ENCODE data around the gene TM7SF2. TPM values are rescaled to one million over a fixed set of nuclear protein-coding genes. Genes with fewer than 3 reads are reported as not detected.

Gene TM7SF2
- total RNA-seq, 1 donor from 2014 or later = 56.7 TPM

- no peak for TF ChIP-seq CTCF (IDR thresholded peaks at IDR 0.05; ENCODE audit: borderline replicate concordance)
- Histone ChIP-seq H3K4me3 (no peak overlapping the region), H3K36me3 (peaks cover 33% of the 10 kb centered on the region), H3K4me1 (peaks cover 58% of the 10 kb centered on the region), H3K27ac (replicated peaks) (no peak overlapping the region), H3K27me3 (ENCODE audit: low read depth) (no peaks in the 10 kb centered on the region), H3K9me3 (replicated peaks) (no peaks in the 10 kb centered on the region)
- DNase-seq = no peak
- intact Hi-C loops (cut with micrococcal nuclease) = no loop called here
Observed at GRCh38 chr11:65107751-65108468, 3.8 kb upstream of the TM7SF2 start.

GRCh38 chr11:65108469-65109123, 3.1 kb upstream of the TM7SF2 start:
- Histone ChIP-seq H3K4me3 (no peak overlapping the region), H3K27me3 (ENCODE audit: low read depth) (no peaks in the 10 kb centered on the region), H3K36me3 (peaks cover 33% of the 10 kb centered on the region), H3K4me1 (peaks cover 58% of the 10 kb centered on the region), H3K27ac (replicated peaks) (no peak overlapping the region), H3K9me3 (replicated peaks) (no peaks in the 10 kb centered on the region)
- TF ChIP-seq CTCF (IDR thresholded peaks at IDR 0.05; ENCODE audit: borderline replicate concordance) = no peak
- intact Hi-C loops (cut with micrococcal nuclease) = no loop called here
- DNase-seq = no peak

- TF ChIP-seq CTCF (IDR thresholded peaks at IDR 0.05; ENCODE audit: borderline replicate concordance) = no peak
- peak overlapping the region; percentile 84 for H3K27ac ChIP-seq (replicated peaks)
- H3K4me3 ChIP-seq = no peak overlapping the region
- H3K9me3 ChIP-seq (replicated peaks) = no peaks in the 10 kb centered on the region
- peaks cover 57% of the 10 kb centered on the region for H3K4me1 ChIP-seq
- DNase-seq = no peak
- peaks cover 33% of the 10 kb centered on the region for H3K36me3 ChIP-seq
- no peaks in the 10 kb centered on the region for H3K27me3 ChIP-seq (ENCODE audit: low read depth)
- intact Hi-C loops (cut with micrococcal nuclease) = no loop called here
Observed at GRCh38 chr11:65109231-65110198, 2.2 kb upstream of the TM7SF2 start.

DNA sequence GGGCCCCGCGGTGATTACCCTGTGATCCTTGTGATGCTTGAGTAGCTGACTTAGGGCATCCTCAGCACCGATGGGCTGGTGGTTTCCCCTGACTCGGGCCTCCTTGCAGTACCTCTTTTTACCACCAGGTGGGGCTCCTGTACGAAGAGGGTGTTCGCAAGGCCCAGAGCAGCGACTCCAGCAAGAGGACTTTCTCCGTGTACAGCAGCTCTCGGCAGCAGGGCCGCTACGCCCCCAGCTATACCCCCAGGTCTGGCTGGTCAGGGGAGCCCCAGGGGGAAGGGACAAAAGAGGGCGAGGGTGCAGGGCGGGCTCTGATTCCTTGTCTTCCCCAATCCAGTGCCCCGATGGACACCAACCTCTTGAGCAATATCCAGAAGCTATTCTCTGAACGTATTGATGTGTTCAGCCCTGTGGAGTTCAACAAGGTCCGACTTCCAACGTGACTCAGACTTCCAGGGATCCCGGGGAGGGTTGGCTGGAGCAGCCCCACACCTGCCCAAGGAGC, 1.3 kb upstream of the TM7SF2 start:
- H3K4me3 ChIP-seq = peak overlapping the region; percentile 77

More for the DNA sequence above, 1.3 kb upstream of the TM7SF2 start:
- peaks cover 38% of the 10 kb centered on the region for H3K36me3 ChIP-seq
- DNase-seq = peak; percentile 86
- TF ChIP-seq CTCF (IDR thresholded peaks at IDR 0.05; ENCODE audit: borderline replicate concordance) = peak; percentile 98
- no peaks in the 10 kb centered on the region for H3K9me3 ChIP-seq (replicated peaks)
- H3K4me1 ChIP-seq = peaks cover 55% of the 10 kb centered on the region
- no peaks in the 10 kb centered on the region for H3K27me3 ChIP-seq (ENCODE audit: low read depth)
- intact Hi-C loops (cut with micrococcal nuclease) = no loop called here
- H3K27ac ChIP-seq (replicated peaks) = peak overlapping the region; percentile 84
